ENCODE measurements around the gene OR13G1.

DNA sequence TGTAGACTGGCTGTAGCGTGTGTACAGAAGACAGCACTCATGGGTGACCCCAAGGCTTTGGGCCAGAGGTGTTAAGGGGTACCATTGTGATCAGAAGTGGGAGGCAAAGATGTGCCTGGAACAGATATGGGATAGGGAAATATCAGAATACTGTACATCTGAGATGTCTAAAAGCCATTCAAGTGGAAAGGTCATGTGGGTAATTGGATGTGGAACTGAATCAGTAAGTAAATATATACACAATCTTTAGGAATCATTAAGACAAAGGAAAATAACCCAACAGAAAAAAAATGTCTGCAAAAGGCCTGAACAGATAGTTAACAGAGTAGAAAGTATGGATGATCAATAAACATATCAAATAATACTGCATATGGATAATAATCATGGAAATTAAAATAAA is 26.5 kb downstream of the OR13G1 start:
- TF ChIP-seq, protein P1, sequence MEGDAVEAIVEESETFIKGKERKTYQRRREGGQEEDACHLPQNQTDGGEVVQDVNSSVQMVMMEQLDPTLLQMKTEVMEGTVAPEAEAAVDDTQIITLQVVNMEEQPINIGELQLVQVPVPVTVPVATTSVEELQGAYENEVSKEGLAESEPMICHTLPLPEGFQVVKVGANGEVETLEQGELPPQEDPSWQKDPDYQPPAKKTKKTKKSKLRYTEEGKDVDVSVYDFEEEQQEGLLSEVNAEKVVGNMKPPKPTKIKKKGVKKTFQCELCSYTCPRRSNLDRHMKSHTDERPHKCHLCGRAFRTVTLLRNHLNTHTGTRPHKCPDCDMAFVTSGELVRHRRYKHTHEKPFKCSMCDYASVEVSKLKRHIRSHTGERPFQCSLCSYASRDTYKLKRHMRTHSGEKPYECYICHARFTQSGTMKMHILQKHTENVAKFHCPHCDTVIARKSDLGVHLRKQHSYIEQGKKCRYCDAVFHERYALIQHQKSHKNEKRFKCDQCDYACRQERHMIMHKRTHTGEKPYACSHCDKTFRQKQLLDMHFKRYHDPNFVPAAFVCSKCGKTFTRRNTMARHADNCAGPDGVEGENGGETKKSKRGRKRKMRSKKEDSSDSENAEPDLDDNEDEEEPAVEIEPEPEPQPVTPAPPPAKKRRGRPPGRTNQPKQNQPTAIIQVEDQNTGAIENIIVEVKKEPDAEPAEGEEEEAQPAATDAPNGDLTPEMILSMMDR (IDR thresholded peaks at IDR 0.05): no peak
- no peak for TF ChIP-seq POLR2A (IDR thresholded peaks at IDR 0.05)

Data from breast epithelium (tissue), 3 donors.